Activated CD4-positive, alpha-beta T cell treated with anti-CD3 and anti-CD28 coated beads, Interleukin-2, amount 50 U/mL, for 4 hours (primary cell): ENCODE results near the gene FSIP1.

Experiments
- DNase-seq, 2 experiments: peaks; one replicate each; pipeline ENCODE4 v3.0.0-alpha.2; 2020

The FSIP1 gene

DNA sequence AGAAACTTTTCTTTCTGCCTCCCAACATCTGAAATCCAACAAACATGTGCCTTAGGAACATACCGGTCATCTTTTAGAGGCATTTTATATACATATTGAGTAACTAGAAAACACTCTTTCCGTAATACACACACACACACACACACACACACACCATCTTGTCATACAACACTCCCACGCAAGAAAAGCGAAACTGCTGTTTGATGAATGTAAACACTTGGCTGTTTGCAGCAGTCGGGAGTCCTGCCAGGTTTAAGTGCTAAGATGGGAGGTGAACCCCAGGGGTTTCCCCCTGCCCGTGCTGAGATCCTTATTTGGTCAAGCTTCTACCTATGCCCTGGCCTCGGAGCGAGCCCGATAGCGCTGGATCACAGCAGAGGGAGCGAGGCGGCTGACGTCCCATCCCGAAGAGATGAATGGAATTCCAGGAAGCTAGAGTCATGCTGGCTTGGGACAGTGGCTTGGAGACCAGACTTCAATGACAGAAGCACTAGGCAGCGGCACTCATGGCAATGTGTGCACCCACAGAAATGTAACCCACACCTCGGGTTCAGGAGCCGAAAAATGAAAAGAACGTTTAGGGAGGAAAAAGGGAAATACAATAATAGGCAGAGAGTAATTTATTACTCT is 203.0 kb downstream of the FSIP1 start:
- no peak for DNase-seq

DNA sequence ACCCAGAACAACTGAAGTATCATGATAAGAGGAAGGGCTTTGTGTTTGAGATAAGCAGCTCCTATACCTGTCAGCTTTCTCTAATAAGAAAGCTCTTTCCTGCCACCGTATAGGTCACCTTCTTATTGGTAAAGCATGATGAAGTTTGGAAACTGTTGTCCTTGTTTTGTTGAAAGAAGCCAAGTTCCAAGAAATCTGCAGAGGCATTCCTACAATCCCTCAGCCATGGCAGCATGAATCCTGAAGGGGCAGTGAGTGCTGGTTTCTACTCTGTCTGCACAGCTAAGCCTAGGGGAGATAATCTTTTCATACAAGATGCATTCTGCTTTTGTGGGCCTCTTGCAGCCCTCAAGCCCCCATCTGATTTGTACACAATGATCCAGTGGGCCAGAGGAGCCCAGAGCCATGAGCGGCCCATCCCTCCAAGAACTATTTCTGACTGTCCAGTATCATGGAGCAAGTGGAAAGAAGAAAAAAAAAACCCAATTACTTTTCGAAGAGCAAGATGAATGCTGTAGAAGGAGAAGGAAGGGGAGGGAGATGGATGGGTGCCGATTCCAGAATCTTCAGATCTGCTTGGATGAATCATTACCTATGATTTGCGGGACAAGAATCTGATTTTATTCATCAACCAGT is 203.7 kb downstream of the FSIP1 start:
- DNase-seq: no peak

DNA sequence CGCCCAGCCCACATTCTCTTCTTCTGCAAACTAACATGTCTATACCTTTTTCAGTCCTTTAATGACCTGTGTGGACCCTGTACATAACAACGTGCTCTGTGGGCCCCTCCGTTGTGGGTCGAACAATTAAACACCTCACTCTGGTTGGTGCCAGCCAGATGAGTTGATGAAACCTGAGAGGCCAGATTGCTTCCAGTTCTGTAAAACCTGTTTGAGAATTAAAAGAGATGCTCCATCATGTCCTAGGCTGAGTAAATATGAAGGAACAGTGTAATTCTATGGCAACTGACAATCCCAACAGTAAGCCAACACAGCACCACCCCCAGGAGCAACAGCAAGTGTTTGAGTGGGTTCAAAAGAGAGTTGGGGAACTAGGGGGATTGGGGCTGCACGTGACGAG is 207.5 kb downstream of the FSIP1 start:
- no peak for DNase-seq

DNA sequence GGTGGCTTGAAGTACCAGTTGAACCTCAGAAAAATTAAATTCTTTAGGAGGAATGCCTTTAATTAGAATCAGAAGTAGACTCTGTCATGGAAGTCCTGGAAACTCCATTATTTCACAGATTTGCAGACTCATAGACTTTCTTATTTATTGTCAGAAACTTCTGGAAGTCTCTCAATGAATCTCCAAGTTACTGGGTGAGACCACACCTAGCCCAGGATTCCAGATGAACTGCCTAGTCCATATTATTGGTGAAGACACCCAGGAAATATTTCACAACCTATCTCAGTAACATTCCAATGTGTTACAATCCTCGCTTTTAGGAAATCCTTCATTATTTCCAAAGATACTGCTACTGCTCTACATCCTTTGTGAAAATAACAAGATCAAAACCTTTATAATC is 208.2 kb downstream of the FSIP1 start:
- no peak for DNase-seq

GRCh38 chr15:39573844-39574243 is 208.8 kb downstream of the FSIP1 start:
- no peak for DNase-seq

GRCh38 chr15:39573287-39573686 is 209.4 kb downstream of the FSIP1 start:
- DNase-seq: no peak

GRCh38 chr15:39565851-39566250 is 216.8 kb downstream of the FSIP1 start:
- DNase-seq: no peak

GRCh38 chr15:39564972-39565665 is 217.5 kb downstream of the FSIP1 start:
- DNase-seq: no peak

- DNase-seq: no peak
Observed at GRCh38 chr15:39558421-39558820, 224.2 kb downstream of the FSIP1 start.

DNA sequence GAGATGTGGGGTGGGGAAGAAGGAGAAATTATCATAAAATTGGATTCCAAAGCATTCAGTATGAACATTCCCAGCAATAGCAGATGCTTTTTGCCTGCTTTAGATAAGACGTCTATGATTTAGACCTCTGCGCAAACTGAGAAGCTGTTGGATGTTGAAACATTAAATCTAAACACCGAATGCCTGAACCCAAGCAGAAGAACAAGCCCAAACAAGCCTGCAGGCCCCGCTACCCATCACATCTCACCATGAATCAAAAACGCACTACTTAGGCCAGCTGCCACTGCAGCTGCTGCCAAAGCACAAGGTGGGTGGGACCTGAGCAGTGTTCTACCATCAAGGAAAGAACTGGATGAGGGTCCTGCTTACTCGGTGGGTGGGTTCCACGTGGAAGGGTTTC is 226.2 kb downstream of the FSIP1 start:
- DNase-seq: no peak

- no peak for DNase-seq
Observed at GRCh38 chr15:39555885-39556284, 226.8 kb downstream of the FSIP1 start.

- no peak for DNase-seq
Observed at GRCh38 chr15:39554746-39555387, 227.8 kb downstream of the FSIP1 start.

- no peak for DNase-seq
Observed at GRCh38 chr15:39553947-39554693, 228.5 kb downstream of the FSIP1 start.

GRCh38 chr15:39552556-39552955 is 230.1 kb downstream of the FSIP1 start:
- DNase-seq: no peak

- no peak for DNase-seq
Observed at GRCh38 chr15:39551476-39551875, 231.2 kb downstream of the FSIP1 start.
